ENCODE results near the gene RNF151. TPM values are rescaled to one million over a fixed set of nuclear protein-coding genes. Genes with fewer than 3 reads are reported as not detected.

RNF151 gene
- total and polyA plus RNA-seq, 2 of the 13 experiments (the other 11 are each of a cell fraction or from before 2014, with no cell fraction given): not detected

GRCh38 chr16:1982991-1983543 lies 16.4 kb downstream of the RNF151 start (continued):
- TF ChIP-seq PHB2 (IDR thresholded peaks at IDR 0.05; ENCODE audit: partially characterized antibody) (no peak), GATA4 (IDR thresholded peaks at IDR 0.05; ENCODE audit: borderline replicate concordance, low read depth) (no peak), HHEX (CRISPR knock-in tag; IDR thresholded peaks at IDR 0.05) (no peak), ZNF605 (CRISPR knock-in tag; IDR thresholded peaks at IDR 0.05) (peak; percentile 78), ZNF256 (CRISPR knock-in tag; conservative IDR thresholded peaks at IDR 0.05) (no peak), ZNF709 (CRISPR knock-in tag; IDR thresholded peaks at IDR 0.05) (no peak; the same call in 1 of the 2 replicates), MTA3 (CRISPR knock-in tag; IDR thresholded peaks at IDR 0.05) (no peak), MAZ (IDR thresholded peaks at IDR 0.05; ENCODE audit: borderline replicate concordance, low read depth, low read length) (no peak), MAZ (CRISPR knock-in tag; IDR thresholded peaks at IDR 0.05; ENCODE audit: low read depth) (no peak), PAXIP1 (CRISPR knock-in tag; conservative IDR thresholded peaks at IDR 0.05) (no peak), NFKB2 (CRISPR knock-in tag; IDR thresholded peaks at IDR 0.05; ENCODE audit: borderline replicate concordance) (no peak), RFXANK (CRISPR knock-in tag; IDR thresholded peaks at IDR 0.05) (no peak), MATR3 (CRISPR knock-in tag; IDR thresholded peaks at IDR 0.05) (no peak), HES4 (CRISPR knock-in tag; IDR thresholded peaks at IDR 0.05; ENCODE audit: borderline replicate concordance) (no peak), ZNF446 (CRISPR knock-in tag; IDR thresholded peaks at IDR 0.05) (0 out of 2 replicates have a peak, but pooled peaks have one; percentile 75), ARNTL (CRISPR knock-in tag; IDR thresholded peaks at IDR 0.05) (0 out of 2 replicates have a peak, but pooled peaks have one; percentile 16), RXRB (CRISPR knock-in tag; IDR thresholded peaks at IDR 0.05; ENCODE audit: borderline replicate concordance) (no peak), ZNF674 (CRISPR knock-in tag; IDR thresholded peaks at IDR 0.05; ENCODE audit: low read depth) (no peak), SMARCE1 (IDR thresholded peaks at IDR 0.05; ENCODE audit: borderline replicate concordance) (no peak), ZNF383 (CRISPR knock-in tag; IDR thresholded peaks at IDR 0.05; ENCODE audit: borderline replicate concordance) (no peak), ZBTB20 (CRISPR knock-in tag; IDR thresholded peaks at IDR 0.05; ENCODE audit: borderline replicate concordance, low read depth) (no peak), MNT (IDR thresholded peaks at IDR 0.05) (no peak), TOE1 (CRISPR knock-in tag; IDR thresholded peaks at IDR 0.05) (no peak), JUNB (CRISPR knock-in tag; IDR thresholded peaks at IDR 0.05; ENCODE audit: borderline replicate concordance) (no peak), ZMYM2 (CRISPR knock-in tag; IDR thresholded peaks at IDR 0.05) (0 out of 2 replicates have a peak, but pooled peaks have one; percentile 66), TIGD3 (CRISPR knock-in tag; IDR thresholded peaks at IDR 0.05; ENCODE audit: borderline replicate concordance) (no peak)

All from HepG2 (cell line).